ENCODE measurements around the gene DCHS2.

DNA sequence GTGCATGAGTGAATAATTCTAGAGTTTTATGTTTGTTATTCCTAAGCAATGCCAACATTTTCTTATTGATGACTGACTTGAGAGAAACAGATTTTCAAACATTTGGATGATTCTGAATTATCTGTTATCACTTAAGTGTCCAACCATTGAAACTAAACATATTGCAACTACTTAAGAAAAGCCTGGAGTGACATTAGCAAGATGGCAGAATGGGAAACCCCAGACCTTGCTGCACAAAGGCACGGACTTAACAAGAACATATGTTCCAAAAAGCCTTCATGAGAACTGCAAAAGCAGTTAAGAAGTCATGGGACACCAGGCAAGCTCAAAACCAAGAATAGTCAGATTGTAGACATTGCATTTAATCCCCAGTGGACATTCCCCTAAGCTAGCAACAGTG lies 215.1 kb downstream of the DCHS2 start:
- TF ChIP-seq EP300 (IDR thresholded peaks at IDR 0.05) (no peak), POLR2AphosphoS5 (IDR thresholded peaks at IDR 0.05) (no peak), POLR2A (IDR thresholded peaks at IDR 0.05) (no peak)
- TF ChIP-seq, protein P1, sequence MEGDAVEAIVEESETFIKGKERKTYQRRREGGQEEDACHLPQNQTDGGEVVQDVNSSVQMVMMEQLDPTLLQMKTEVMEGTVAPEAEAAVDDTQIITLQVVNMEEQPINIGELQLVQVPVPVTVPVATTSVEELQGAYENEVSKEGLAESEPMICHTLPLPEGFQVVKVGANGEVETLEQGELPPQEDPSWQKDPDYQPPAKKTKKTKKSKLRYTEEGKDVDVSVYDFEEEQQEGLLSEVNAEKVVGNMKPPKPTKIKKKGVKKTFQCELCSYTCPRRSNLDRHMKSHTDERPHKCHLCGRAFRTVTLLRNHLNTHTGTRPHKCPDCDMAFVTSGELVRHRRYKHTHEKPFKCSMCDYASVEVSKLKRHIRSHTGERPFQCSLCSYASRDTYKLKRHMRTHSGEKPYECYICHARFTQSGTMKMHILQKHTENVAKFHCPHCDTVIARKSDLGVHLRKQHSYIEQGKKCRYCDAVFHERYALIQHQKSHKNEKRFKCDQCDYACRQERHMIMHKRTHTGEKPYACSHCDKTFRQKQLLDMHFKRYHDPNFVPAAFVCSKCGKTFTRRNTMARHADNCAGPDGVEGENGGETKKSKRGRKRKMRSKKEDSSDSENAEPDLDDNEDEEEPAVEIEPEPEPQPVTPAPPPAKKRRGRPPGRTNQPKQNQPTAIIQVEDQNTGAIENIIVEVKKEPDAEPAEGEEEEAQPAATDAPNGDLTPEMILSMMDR (IDR thresholded peaks at IDR 0.05), result no peak

Measured in suprapubic skin (tissue), 4 donors.